GM12878 (cell line): ENCODE results near the gene ANKMY1. TPM values are rescaled to one million over a fixed set of nuclear protein-coding genes. Genes with fewer than 3 reads are reported as not detected.
A peak's percentile ranks its signal among the peaks of the same experiment; 100 is the strongest.

ENCODE experiments used
- ATAC-seq: fragments of 200-7000 bp; cut with Tn5 transposase; 3 replicates; pipeline ENCODE4 v1.9.1; 2020; ENCODE audit warnings: mild to moderate bottlenecking, moderate library complexity
- BruUV-seq: library from RNA; stranded (reverse); fragments of 400-500 nt; replicated peaks from 2 replicates; lab custom pipeline; 2021; lab: Mats Ljungman, UMichigan
- CTCF ChIA-PET: fragments of 300-600 bp; sonication (Branson Sonifier 250); formaldehyde crosslinking; extraction: SDS; loops from one replicate; lab custom pipeline; 2021; ENCODE audit warnings: inconsistent platforms; lab: Yijun Ruan, JAX
- POLR2A ChIA-PET: fragments of 350-600 bp; formaldehyde crosslinking; extraction: SDS; loops from one replicate; lab custom pipeline; 2021; ENCODE audit warnings: inconsistent platforms; lab: Charles Lee
- RAD21 ChIA-PET: fragments of 300-600 bp; sonication (Branson Sonifier 250); formaldehyde crosslinking; loops from one replicate; lab custom pipeline; 2023; ENCODE audit warnings: antibody characterized with exemption; ENCODE audit not compliant: unreplicated experiment; lab: Charles Lee
- SMC1A ChIA-PET: fragments of 300-600 bp; sonication (Branson Sonifier 250); formaldehyde crosslinking; loops from one replicate; lab custom pipeline; 2023; ENCODE audit not compliant: unreplicated experiment, uncharacterized antibody; lab: Charles Lee
- DNase-seq: peaks from one replicate; pipeline ENCODE4 v3.0.0-alpha.2; 2011; ENCODE audit warnings: low read depth, low spot score
- FAIRE-seq: peaks from 3 replicates; lab custom pipeline; 2011; peaks lifted over from hg19 to GRCh38; lab: Jason Lieb, UNC
- H2AFZ ChIP-seq: 2 replicates; pipeline ENCODE4 v1.6.0; 2011; ENCODE audit warnings: low read depth, low read length, control low read depth; ENCODE audit not compliant: control insufficient read depth
- H3K27ac ChIP-seq: 2 replicates; pipeline ENCODE4 v1.5.1; 2011; ENCODE audit warnings: control low read depth; ENCODE audit not compliant: control insufficient read depth, insufficient read depth
- H3K27me3 ChIP-seq, 2 experiments: replicated peaks in 1 of 2; 2 replicates each; pipeline versions ENCODE4 v1.6.0 to v1.6.1; 2011; ENCODE audit warnings: low read length in 1 of 2; ENCODE audit not compliant: control insufficient read depth in 2 of 2, insufficient read depth in 2 of 2
- H3K36me3 ChIP-seq, 2 experiments: 2 replicates each; pipeline ENCODE4 v1.5.1; 2011; ENCODE audit warnings: low read length in 1 of 2; ENCODE audit not compliant: control insufficient read depth in 2 of 2, insufficient read depth in 2 of 2
- H3K4me1 ChIP-seq: 2 replicates; pipeline ENCODE4 v1.6.1; 2011; ENCODE audit warnings: mild to moderate bottlenecking, low read length, moderate library complexity, mixed read lengths; ENCODE audit not compliant: control insufficient read depth, insufficient read depth
- H3K4me2 ChIP-seq: 2 replicates; pipeline ENCODE4 v1.6.0; 2011; ENCODE audit warnings: control low read depth; ENCODE audit not compliant: control insufficient read depth, insufficient read depth
- H3K4me3 ChIP-seq: fragments of 200-600 bp; sonication (generic); 2 replicates; pipeline ENCODE4 v1.5.1; 2016
- H3K79me2 ChIP-seq: 2 replicates; pipeline ENCODE4 v1.6.0; 2011; ENCODE audit warnings: low read length; ENCODE audit not compliant: control insufficient read depth, insufficient read depth
- H3K9ac ChIP-seq: 2 replicates; pipeline ENCODE4 v1.8.0; 2011; ENCODE audit warnings: low read length, control low read depth, mixed read lengths; ENCODE audit not compliant: control insufficient read depth, insufficient read depth
- H3K9me3 ChIP-seq: replicated peaks from 3 replicates; pipeline ENCODE4 v1.5.1; 2011; ENCODE audit warnings: mild to moderate bottlenecking, low read length; ENCODE audit not compliant: control insufficient read depth, insufficient read depth
- H4K20me1 ChIP-seq: 2 replicates; pipeline ENCODE4 v1.6.0; 2011; ENCODE audit not compliant: control insufficient read depth, insufficient read depth
- BCL11A ChIP-seq: IDR thresholded peaks from 2 replicates; pipeline ENCODE4 v1.6.1; 2011; ENCODE audit warnings: low read depth, low read length
- CREB1 ChIP-seq: IDR thresholded peaks from 2 replicates; pipeline ENCODE4 v1.6.1; 2012; ENCODE audit warnings: low read depth, mild to moderate bottlenecking, inconsistent platforms
- EGR1 ChIP-seq, 2 experiments: IDR thresholded peaks; 1 replicate in 1 of 2; 2 replicates in 1 of 2; pipeline ENCODE4 v1.6.1; 2011 to 2012; ENCODE audit warnings: low read depth in 2 of 2, low read length in 2 of 2, borderline replicate concordance in 1 of 2, mild to moderate bottlenecking in 1 of 2, moderate library complexity in 1 of 2
- GATAD2B ChIP-seq: fragments of 450-650 bp; conservative IDR thresholded peaks from 2 replicates; pipeline ENCODE4 v1.6.1; 2017; ENCODE audit warnings: low read depth, mild to moderate bottlenecking, moderate library complexity
- HDAC6 ChIP-seq: fragments of 200-600 bp; sonication (generic); IDR thresholded peaks from one replicate; pipeline ENCODE4 v1.8.0; 2017; ENCODE audit warnings: antibody characterized with exemption; ENCODE audit not compliant: unreplicated experiment
- RFX5 ChIP-seq: IDR thresholded peaks from 2 replicates; pipeline ENCODE4 v1.6.1; 2011; ENCODE audit warnings: low read depth, low read length, improper control_type of control experiment
- SUZ12 ChIP-seq: fragments of 200-600 bp; sonication (generic); IDR thresholded peaks from one replicate; pipeline ENCODE4 v1.6.1; 2018; ENCODE audit warnings: antibody characterized with exemption, mild to moderate bottlenecking; ENCODE audit not compliant: unreplicated experiment
- ZZZ3 ChIP-seq: IDR thresholded peaks from 2 replicates; pipeline ENCODE4 v1.6.1; 2011; ENCODE audit warnings: low read depth; ENCODE audit not compliant: control insufficient read depth, insufficient read length
- WGBS: methylation state at CpG from one replicate; pipeline ENCODE4 v1.1.6; 2016; ENCODE audit warnings: low lambda C conversion rate; ENCODE audit not compliant: insufficient replicate concordance, insufficient coverage; ENCODE audit errors: missing lambda C conversion rate; 5-methylcytosine and 5-hydroxymethylcytosine counted together
- in situ Hi-C: fragments of 300-500 bp; cut with MboI; formaldehyde crosslinking; loops from 9 replicates; pipeline ENCODE4 v1.14.3; 2018; ENCODE audit warnings: mixed read lengths
- intact Hi-C: fragments of 100-400 bp; cut with micrococcal nuclease; formaldehyde crosslinking; loops from one replicate; pipeline ENCODE4 v1.14.2; 2022; ENCODE audit not compliant: unreplicated experiment
- polyA plus RNA-seq, 11 experiments: library from polyadenylated mRNA; depleted of rRNA in 4 of 11; unstranded in 6 of 11; stranded (reverse) in 5 of 11; fragments of >200 nt; fragmentation: Nextera tagmentation in 4 of 11; fragmentation: Illumina TruSeq in 1 of 11; extraction: Ambion mirVana in 4 of 11; extraction: Trizol in 1 of 11; gene quantifications; 1 replicate in 1 of 11; 2 replicates in 10 of 11; pipeline versions ENCODE4 v1.2.1 to v1.2.3, GENCODE V29; 2011 to 2016; ENCODE audit warnings: inconsistent platforms in 2 of 11, missing spikeins in 2 of 11, low read depth in 1 of 11
- total RNA-seq, 4 experiments: library from RNA; depleted of rRNA in 3 of 4; stranded (reverse); fragments of >200 nt in 3 of 4; fragmentation: Illumina TruSeq in 1 of 4; extraction: Trizol in 1 of 4; gene quantifications; 2 replicates each; pipeline versions ENCODE4 v1.2.1 to v1.2.3, GENCODE V29; 2013 to 2021

ANKMY1 gene
- total and polyA plus RNA-seq, 10 of the 15 experiments (the other 5 are each of a cell fraction or from before 2014, with no cell fraction given) = 1.1 to 15.3 (median 11.1) TPM

DNA sequence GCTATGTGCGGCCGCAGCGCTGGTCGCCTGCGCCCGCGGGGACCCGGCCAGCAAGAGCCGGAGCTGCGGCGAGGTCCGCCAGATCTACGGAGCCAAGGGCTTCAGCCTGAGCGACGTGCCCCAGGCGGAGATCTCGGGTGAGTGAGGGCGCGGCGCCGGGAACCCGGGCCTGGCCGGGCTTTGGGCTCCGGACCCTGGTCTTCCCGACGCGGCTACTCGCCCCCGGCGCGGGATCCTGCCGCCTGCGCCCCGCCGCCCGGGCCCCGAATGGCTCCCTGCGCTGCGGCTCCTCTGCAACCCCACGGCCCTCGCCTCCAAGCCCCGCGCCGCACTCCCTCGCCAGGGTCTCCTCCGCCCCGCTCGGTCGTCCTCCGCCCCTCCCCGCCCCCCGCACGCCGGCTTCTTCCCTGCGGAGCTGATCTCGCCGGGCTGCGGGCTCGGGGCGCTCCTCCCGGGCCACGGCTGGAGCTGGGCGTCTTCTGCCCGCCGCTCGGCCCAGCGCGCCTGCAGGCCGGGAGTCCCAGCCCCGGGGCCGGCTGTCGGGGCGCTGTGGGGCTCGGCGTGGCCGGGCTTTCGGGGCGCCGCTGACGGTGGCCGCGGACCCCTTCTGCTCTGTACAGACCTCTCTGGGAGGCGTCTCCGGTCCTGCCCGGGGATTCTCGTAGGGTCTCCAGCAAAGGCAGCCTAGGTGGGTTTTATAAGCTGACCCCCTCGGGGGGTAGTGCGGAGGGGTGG lies 121.7 kb downstream of the ANKMY1 start (continued):
- no peak for TF ChIP-seq BCL11A
- no peak for TF ChIP-seq RFX5
- no peak for TF ChIP-seq ZZZ3
- TF ChIP-seq EGR1 (IDR thresholded peaks at IDR 0.05; ENCODE audit: borderline replicate concordance in 1 of 2, low read depth in 2 of 2, low read length in 2 of 2) = no peak

DNA sequence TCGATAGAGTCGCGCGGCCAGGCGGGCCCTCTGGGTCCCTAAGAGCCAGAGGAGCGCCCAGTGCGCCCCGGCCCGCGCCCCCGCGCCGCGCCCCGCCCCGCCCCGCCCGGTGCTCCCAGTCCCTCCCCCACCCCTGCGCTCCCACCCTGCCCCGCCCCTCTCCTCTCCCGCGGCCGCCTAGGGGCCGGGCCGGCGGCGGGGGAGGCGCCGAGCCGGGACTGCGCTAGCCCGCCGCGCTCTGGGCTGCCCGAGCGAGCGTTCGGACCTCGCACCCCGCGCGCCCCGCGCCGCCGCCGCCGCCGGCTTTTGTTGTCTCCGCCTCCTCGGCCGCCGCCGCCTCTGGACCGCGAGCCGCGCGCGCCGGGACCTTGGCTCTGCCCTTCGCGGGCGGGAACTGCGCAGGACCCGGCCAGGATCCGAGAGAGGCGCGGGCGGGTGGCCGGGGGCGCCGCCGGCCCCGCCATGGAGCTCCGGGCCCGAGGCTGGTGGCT lies 122.3 kb downstream of the ANKMY1 start, which contains the start of gene GPC1:
Gene GPC1 (plus strand): TSS at position 207 of the 491 bp plus-strand sequence. CDS start 256 bp downstream, at position 463.
- CTCF ChIA-PET = no interaction called here
- Histone ChIP-seq H3K9ac (no peak within 1 kb of the TSS), H3K27ac (no peak within 1 kb of the TSS), H4K20me1 (0 out of 2 replicates have a peak, but pooled peaks cover 2% of the 10 kb centered on the region), H3K79me2 (no peaks in the 10 kb centered on the region), H3K36me3 (no peaks in the 10 kb centered on the region), H3K4me2 (peak within 1 kb of the TSS; percentile 77), H2AFZ (peak within 1 kb of the TSS; percentile 51), H3K4me3 (peak within 1 kb of the TSS; percentile 64; the same call in 1 of the 2 replicates), H3K27me3 (peaks cover 7 to 17% of the 10 kb centered on the region in 2 experiments), H3K4me1 (no peaks in the 10 kb centered on the region), H3K9me3 (no peaks in the 10 kb centered on the region)
- RAD21 ChIA-PET = no interaction called here
- no peak for FAIRE-seq
- in situ Hi-C loops (no loop called here), intact Hi-C loops (loop anchor here (5.0 kb wide), 2 partner anchors 203 to 373 kb away; no protein-coding TSS in a partner anchor)
- peak; percentile 62 for ATAC-seq
- SMC1A ChIA-PET = no interaction called here
- under 1% methylated on average over 16 of the region's 77 CpGs for WGBS
- DNase-seq = no peak
- no TSS peak for BruUV-seq
- TF ChIP-seq GATAD2B (0 out of 2 replicates have a peak, but pooled peaks have one; percentile 36), HDAC6 (peak; percentile 77), SUZ12 (peak; percentile 93), CREB1 (no peak)
- POLR2A ChIA-PET = no interaction called here
